HEK293 (cell line): ENCODE data around the gene IL13RA2.

Experiments used
- CTCF ChIA-PET: fragments of 350-600 bp; formaldehyde crosslinking; extraction: SDS; loops from one replicate; lab custom pipeline; 2021; ENCODE audit warnings: antibody characterized with exemption; lab: Yijun Ruan, JAX
- POLR2A ChIA-PET: fragments of 300-600 bp; formaldehyde crosslinking; extraction: SDS; loops from one replicate; lab custom pipeline; 2020; ENCODE audit warnings: antibody characterized with exemption, inconsistent platforms; lab: Yijun Ruan, JAX
- H3K27ac ChIP-seq: fragments of 200-500 bp; sonication (Bioruptor generic); 2 replicates; pipeline ENCODE4 v1.5.1; 2014; ENCODE audit warnings: low read depth, low read length, control low read depth, inconsistent platforms; ENCODE audit errors: extremely low read depth
- H3K36me3 ChIP-seq, 2 experiments: fragments of 200-500 bp in 1 of 2; sonication (Bioruptor generic) in 1 of 2; 1 replicate in 1 of 2; 2 replicates in 1 of 2; pipeline ENCODE4 v1.5.1; 2014 to 2017; ENCODE audit warnings: inconsistent platforms in 2 of 2, low read length in 2 of 2; ENCODE audit not compliant: control insufficient read depth in 2 of 2, insufficient read depth in 1 of 2
- H3K4me1 ChIP-seq: fragments of 200-500 bp; sonication (Bioruptor generic); 2 replicates; pipeline ENCODE4 v1.5.1; 2014; ENCODE audit warnings: mild to moderate bottlenecking, low read length, inconsistent platforms; ENCODE audit not compliant: control insufficient read depth, insufficient read depth
- H3K4me3 ChIP-seq: 2 replicates; pipeline ENCODE4 v1.5.1; 2011; ENCODE audit warnings: low read depth, mild to moderate bottlenecking, control low read depth, low read length, moderate library complexity
- H3K9me3 ChIP-seq: fragments of 200-500 bp; sonication (Bioruptor generic); 2 replicates; pipeline ENCODE4 v1.5.1; 2014; ENCODE audit warnings: low read depth, low read length, inconsistent platforms; ENCODE audit not compliant: control insufficient read depth, insufficient read depth
- HOXC10 ChIP-seq: sonication (generic); formaldehyde crosslinking; IDR thresholded peaks from 2 replicates; pipeline ENCODE4 v1.8.1; 2023; ENCODE audit warnings: mild to moderate bottlenecking, missing genetic modification reagents
- KLF7 ChIP-seq: fragments of 450-650 bp; formaldehyde crosslinking; IDR thresholded peaks from 2 replicates; pipeline ENCODE4 v1.5.1; 2016; ENCODE audit warnings: missing biosample characterization, missing genetic modification characterization, borderline replicate concordance
- KLF9 ChIP-seq: fragments of 450-650 bp; formaldehyde crosslinking; IDR thresholded peaks from 2 replicates; pipeline ENCODE4 v1.5.1; 2016; ENCODE audit warnings: missing biosample characterization, missing genetic modification characterization, low read depth
- MYNN ChIP-seq: fragments of 450-650 bp; formaldehyde crosslinking; IDR thresholded peaks from 2 replicates; pipeline ENCODE4 v1.5.1; 2016; ENCODE audit warnings: missing biosample characterization, missing genetic modification characterization, borderline replicate concordance
- OVOL3 ChIP-seq: fragments of 450-650 bp; formaldehyde crosslinking; IDR thresholded peaks from 2 replicates; pipeline ENCODE4 v1.5.1; 2016; ENCODE audit warnings: missing biosample characterization, missing genetic modification characterization
- TRIM28 ChIP-seq: IDR thresholded peaks from 2 replicates; pipeline ENCODE4 v1.6.1; 2011; ENCODE audit warnings: low read length, control low read depth, borderline replicate concordance
- TSHZ1 ChIP-seq: fragments of 450-650 bp; formaldehyde crosslinking; IDR thresholded peaks from 2 replicates; pipeline ENCODE4 v1.5.1; 2016; ENCODE audit warnings: missing biosample characterization, missing genetic modification characterization, borderline replicate concordance
- ZNF148 ChIP-seq: fragments of 450-650 bp; formaldehyde crosslinking; IDR thresholded peaks from 2 replicates; pipeline ENCODE4 v1.5.0; 2017; ENCODE audit warnings: missing biosample characterization, missing genetic modification characterization, borderline replicate concordance
- ZNF16 ChIP-seq: fragments of 450-650 bp; formaldehyde crosslinking; IDR thresholded peaks from 2 replicates; pipeline ENCODE4 v1.5.1; 2016; ENCODE audit warnings: low read depth, missing biosample characterization, missing genetic modification characterization
- ZNF19 ChIP-seq: fragments of 450-650 bp; formaldehyde crosslinking; IDR thresholded peaks from 2 replicates; pipeline ENCODE4; 2016; ENCODE audit warnings: missing biosample characterization, missing genetic modification characterization, low read depth
- ZNF214 ChIP-seq: fragments of 450-650 bp; formaldehyde crosslinking; IDR thresholded peaks from 2 replicates; pipeline ENCODE4 v1.5.1; 2017; ENCODE audit warnings: missing biosample characterization, mild to moderate bottlenecking, missing genetic modification characterization, borderline replicate concordance
- ZNF266 ChIP-seq: fragments of 450-650 bp; formaldehyde crosslinking; IDR thresholded peaks from 2 replicates; pipeline ENCODE4 v1.5.1; 2016; ENCODE audit warnings: missing biosample characterization, missing genetic modification characterization, low read depth
- ZNF280D ChIP-seq: fragments of 450-650 bp; formaldehyde crosslinking; IDR thresholded peaks from 2 replicates; pipeline ENCODE4 v1.5.1; 2016; ENCODE audit warnings: missing biosample characterization, missing genetic modification characterization
- ZNF354C ChIP-seq: fragments of 450-650 bp; formaldehyde crosslinking; IDR thresholded peaks from 2 replicates; pipeline ENCODE4 v1.5.1; 2016; ENCODE audit warnings: missing biosample characterization, missing genetic modification characterization, low read depth, borderline replicate concordance
- ZNF394 ChIP-seq: fragments of 450-650 bp; formaldehyde crosslinking; IDR thresholded peaks from 2 replicates; pipeline ENCODE4 v1.5.1; 2016; ENCODE audit warnings: missing biosample characterization, missing genetic modification characterization, mild to moderate bottlenecking, moderate library complexity, borderline replicate concordance
- ZNF416 ChIP-seq: fragments of 450-650 bp; formaldehyde crosslinking; IDR thresholded peaks from 2 replicates; pipeline ENCODE4 v1.5.1; 2016; ENCODE audit warnings: missing biosample characterization, missing genetic modification characterization
- ZNF501 ChIP-seq: fragments of 450-650 bp; formaldehyde crosslinking; IDR thresholded peaks from 2 replicates; pipeline ENCODE4 v1.5.1; 2016; ENCODE audit warnings: missing biosample characterization, missing genetic modification characterization
- ZNF629 ChIP-seq: fragments of 450-650 bp; formaldehyde crosslinking; IDR thresholded peaks from 2 replicates; pipeline ENCODE4 v1.5.1; 2017; ENCODE audit warnings: missing biosample characterization, missing genetic modification characterization
- ZNF701 ChIP-seq: fragments of 450-650 bp; formaldehyde crosslinking; IDR thresholded peaks from 2 replicates; pipeline ENCODE4 v1.5.1; 2016; ENCODE audit warnings: missing biosample characterization, missing genetic modification characterization
- ZNF704 ChIP-seq: fragments of 450-650 bp; formaldehyde crosslinking; IDR thresholded peaks from 2 replicates; pipeline ENCODE4 v1.5.1; 2016; ENCODE audit warnings: missing biosample characterization, missing genetic modification characterization
- ZNF707 ChIP-seq: fragments of 450-650 bp; formaldehyde crosslinking; IDR thresholded peaks from 2 replicates; pipeline ENCODE4 v1.5.1; 2016; ENCODE audit warnings: missing biosample characterization, missing genetic modification characterization
- ZNF747 ChIP-seq: fragments of 450-650 bp; formaldehyde crosslinking; IDR thresholded peaks from 2 replicates; pipeline ENCODE4 v1.5.1; 2016; ENCODE audit warnings: missing biosample characterization, missing genetic modification characterization
- ZNF785 ChIP-seq: fragments of 450-650 bp; formaldehyde crosslinking; IDR thresholded peaks from 2 replicates; pipeline ENCODE4 v1.5.1; 2016; ENCODE audit warnings: missing biosample characterization, missing genetic modification characterization

IL13RA2 gene

GRCh38 chrX:115023811-115024210 is 6.4 kb upstream of the IL13RA2 start (continued):
- no peak for TF ChIP-seq ZNF704
- TF ChIP-seq ZNF148 (tag by site-specific recombination): no peak
- TF ChIP-seq KLF7 (tag by site-specific recombination): no peak
- TF ChIP-seq ZNF19 (tag by site-specific recombination): no peak

- no peak for TF ChIP-seq ZNF629 (tag by site-specific recombination)
- no peak for TF ChIP-seq ZNF354C (tag by site-specific recombination)
- TF ChIP-seq ZNF501: no peak
- CTCF ChIA-PET: interaction anchor here (0.6 kb wide), 1 partner anchor 535 kb away, joined by 5 read pairs; no protein-coding TSS in a partner anchor
- POLR2A ChIA-PET: no interaction called here
Observed at GRCh38 chrX:115023139-115023538, 5.7 kb upstream of the IL13RA2 start.

GRCh38 chrX:115021121-115021520 is 3.7 kb upstream of the IL13RA2 start:
- H3K9me3 ChIP-seq: no peaks in the 10 kb centered on the region
- ChIA-PET CTCF (interaction anchor here (0.6 to 1.1 kb wide), 2 partner anchors 12 to 19 kb away, joined by 3 to 4 read pairs; no protein-coding TSS in a partner anchor), POLR2A (no interaction called here)
- no peaks in the 10 kb centered on the region for H3K4me1 ChIP-seq
- TF ChIP-seq KLF9 (no peak), ZNF16 (tag by site-specific recombination) (no peak), ZNF266 (tag by site-specific recombination) (no peak), ZNF701 (tag by site-specific recombination) (no peak), HOXC10 (CRISPR knock-in tag) (no peak), TSHZ1 (no peak), ZNF214 (no peak), ZNF280D (tag by site-specific recombination) (no peak), TRIM28 (no peak), ZNF416 (tag by site-specific recombination) (no peak), ZNF394 (tag by site-specific recombination) (no peak), OVOL3 (tag by site-specific recombination) (no peak), ZNF785 (no peak), ZNF747 (no peak), ZNF707 (tag by site-specific recombination) (no peak), KLF7 (tag by site-specific recombination) (no peak), MYNN (tag by site-specific recombination) (no peak), ZNF629 (tag by site-specific recombination) (no peak)
- H3K4me3 ChIP-seq: no peak overlapping the region
- no peaks in the 10 kb centered on the region for H3K36me3 ChIP-seq
- H3K27ac ChIP-seq: no peak overlapping the region

More at GRCh38 chrX:115023139-115023538, 5.7 kb upstream of the IL13RA2 start:
- Histone ChIP-seq H3K27ac (no peak overlapping the region), H3K4me3 (no peak overlapping the region), H3K36me3 (no peaks in the 10 kb centered on the region), H3K4me1 (no peaks in the 10 kb centered on the region), H3K9me3 (no peaks in the 10 kb centered on the region)
